Panc1 (cell line): ENCODE data around the gene LCN6. TPM values are rescaled to one million over a fixed set of nuclear protein-coding genes. Genes with fewer than 3 reads are reported as not detected.
"Not testable (repeated sequence)": the region's sequence is repeated elsewhere in the genome, so short reads cannot be mapped to it uniquely, and the experiment has no call there.

Experiments used
- ATAC-seq: fragments of 200-7000 bp; cut with Tn5 transposase; 2 replicates; pipeline ENCODE4 v1.9.1; 2020; ENCODE audit warnings: mild to moderate bottlenecking, moderate library complexity
- BruUV-seq: library from RNA; stranded (reverse); fragments of 400-500 nt; replicated peaks from 2 replicates; lab custom pipeline; 2021; lab: Mats Ljungman, UMichigan
- CTCF ChIA-PET: fragments of 300-600 bp; sonication (Branson Sonifier 250); formaldehyde crosslinking; loops from one replicate; lab custom pipeline; 2022; ENCODE audit warnings: antibody characterized with exemption; lab: Charles Lee
- POLR2A ChIA-PET: fragments of 300-600 bp; sonication (Branson Sonifier 250); formaldehyde crosslinking; loops from one replicate; lab custom pipeline; 2022; ENCODE audit warnings: antibody characterized with exemption; lab: Charles Lee
- DNase-seq: peaks from one replicate; pipeline ENCODE4 v3.0.0-alpha.2; 2010; ENCODE audit warnings: low read depth, low spot score
- H3K27ac ChIP-seq: 2 replicates; pipeline ENCODE4 v1.5.1; 2011; ENCODE audit warnings: mild to moderate bottlenecking, low read length, inconsistent platforms
- H3K27me3 ChIP-seq: fragments of 200-500 bp; sonication (Bioruptor generic); 2 replicates; pipeline ENCODE4 v1.6.0; 2014; ENCODE audit warnings: low read length, inconsistent platforms; ENCODE audit not compliant: control insufficient read depth, insufficient read depth
- H3K36me3 ChIP-seq: fragments of 200-500 bp; sonication (Bioruptor generic); 2 replicates; pipeline ENCODE4 v1.5.1; 2014; ENCODE audit warnings: inconsistent platforms, mild to moderate bottlenecking, low read length, moderate library complexity; ENCODE audit not compliant: control insufficient read depth, insufficient read depth
- H3K4me1 ChIP-seq: 2 replicates; pipeline ENCODE4 v1.5.1; 2011; ENCODE audit warnings: inconsistent platforms, mild to moderate bottlenecking, low read length, moderate library complexity; ENCODE audit not compliant: control insufficient read depth, insufficient read depth
- H3K4me3 ChIP-seq, 2 experiments: 2 replicates each; pipeline ENCODE4 v1.5.1; 2011 to 2012; ENCODE audit warnings: low read depth in 2 of 2, low read length in 2 of 2, mild to moderate bottlenecking in 2 of 2, inconsistent platforms in 1 of 2, moderate library complexity in 1 of 2
- H3K9me3 ChIP-seq: fragments of 200-500 bp; sonication (Bioruptor generic); 2 replicates; pipeline ENCODE4 v1.5.1; 2014; ENCODE audit warnings: low read depth, mild to moderate bottlenecking, inconsistent platforms, low read length, moderate library complexity; ENCODE audit not compliant: control insufficient read depth, insufficient read depth
- CTCF ChIP-seq: fragments of 450-650 bp; IDR thresholded peaks from 2 replicates; pipeline ENCODE4 v1.5.1; 2017; ENCODE audit warnings: mild to moderate bottlenecking
- POLR2AphosphoS5 ChIP-seq: IDR thresholded peaks from 2 replicates; pipeline ENCODE4 v1.6.1; 2012; ENCODE audit warnings: mild to moderate bottlenecking, low read depth, low read length, moderate library complexity
- SIN3A ChIP-seq: IDR thresholded peaks from 2 replicates; pipeline ENCODE4 v1.6.1; 2012; ENCODE audit warnings: low read depth, mild to moderate bottlenecking, low read length, moderate library complexity, borderline replicate concordance; ENCODE audit not compliant: insufficient read depth
- TCF7L2 ChIP-seq: IDR thresholded peaks from 2 replicates; pipeline ENCODE4 v1.6.1; 2011; ENCODE audit warnings: mild to moderate bottlenecking, low read depth, low read length, inconsistent platforms
- in situ Hi-C: cut with HindIII; loops from 2 replicates; pipeline ENCODE4 v1.10.0; 2016; ENCODE audit warnings: low sequenced_read_pairs, low pct_unique_long_range_greater_than_20kb
- intact Hi-C: fragments of 100-400 bp; cut with micrococcal nuclease; formaldehyde crosslinking; loops from one replicate; pipeline ENCODE4 v1.10.0; 2022; ENCODE audit not compliant: unreplicated experiment
- total RNA-seq: library from RNA; stranded (reverse); gene quantifications from one replicate; pipeline ENCODE4 v1.2.1, GENCODE V29; 2021; ENCODE audit not compliant: unreplicated experiment
- TF ChIP-seq, protein P1 (sequence below), 2 experiments: IDR thresholded peaks; 2 replicates each; pipeline ENCODE4 v1.6.1; 2011 to 2012; ENCODE audit warnings: low read depth in 2 of 2, control low read depth in 1 of 2, low read length in 1 of 2, mild to moderate bottlenecking in 1 of 2, moderate library complexity in 1 of 2; ENCODE audit not compliant: insufficient read depth in 1 of 2

Gene LCN6
- total RNA-seq, 1 experiment from 2014 or later, result not detected

- ChIA-PET POLR2A (no interaction called here), CTCF (no interaction called here)
- TF ChIP-seq CTCF (peak; percentile 84), TCF7L2 (no peak), SIN3A (no peak), POLR2AphosphoS5 (no peak)
- H3K9me3 ChIP-seq, result no peaks in the 10 kb centered on the region
- no TSS peak for BruUV-seq
- intact Hi-C loops, result no loop called here
- H3K36me3 ChIP-seq, result no peaks in the 10 kb centered on the region; the same call in 1 of the 2 replicates
- no peak for ATAC-seq
- peaks cover 11% of the 10 kb centered on the region for H3K4me1 ChIP-seq
- DNase-seq, result peak; percentile 43
- H3K27me3 ChIP-seq, result no peaks in the 10 kb centered on the region
- in situ Hi-C loops, result no loop called here
- H3K27ac ChIP-seq, result peak overlapping the region; percentile 74
- peak overlapping the region; percentile 18 to 50 for H3K4me3 ChIP-seq
Measured at GRCh38 chr9:136787690-136788400, 39.5 kb upstream of the LCN6 start.

GRCh38 chr9:136786983-136787382 lies 38.7 kb upstream of the LCN6 start:
- POLR2A ChIA-PET, intact Hi-C loops, ATAC-seq, H3K4me3 ChIP-seq, H3K27me3 ChIP-seq, H3K27ac ChIP-seq, H3K9me3 ChIP-seq, BruUV-seq, H3K4me1 ChIP-seq, CTCF ChIA-PET, DNase-seq, in situ Hi-C loops, H3K36me3 ChIP-seq: not testable (repeated sequence)

DNA sequence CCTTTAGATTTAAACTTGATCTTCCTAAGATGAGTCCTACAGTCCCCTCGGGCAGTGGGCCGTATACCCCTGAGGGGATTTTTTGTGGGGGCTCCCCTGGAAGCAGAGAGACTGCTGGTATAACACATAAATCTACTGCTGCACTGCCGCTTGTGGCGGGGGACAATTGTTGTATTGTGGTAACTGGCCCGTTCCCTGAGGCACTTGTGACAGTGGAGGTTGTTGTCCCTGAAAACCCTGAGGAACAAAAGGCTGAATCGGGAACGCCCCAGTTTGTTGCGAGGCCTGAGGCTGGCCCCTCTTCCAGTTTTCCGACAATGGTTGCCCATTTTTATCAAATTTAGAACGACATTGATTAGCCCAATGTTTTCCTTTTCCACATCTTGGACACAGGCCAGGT lies 38.1 kb upstream of the LCN6 start:
- no peaks in the 10 kb centered on the region for H3K27me3 ChIP-seq
- TF ChIP-seq SIN3A (no peak), POLR2AphosphoS5 (no peak), TCF7L2 (no peak), CTCF (no peak)
- TF ChIP-seq, protein P1, sequence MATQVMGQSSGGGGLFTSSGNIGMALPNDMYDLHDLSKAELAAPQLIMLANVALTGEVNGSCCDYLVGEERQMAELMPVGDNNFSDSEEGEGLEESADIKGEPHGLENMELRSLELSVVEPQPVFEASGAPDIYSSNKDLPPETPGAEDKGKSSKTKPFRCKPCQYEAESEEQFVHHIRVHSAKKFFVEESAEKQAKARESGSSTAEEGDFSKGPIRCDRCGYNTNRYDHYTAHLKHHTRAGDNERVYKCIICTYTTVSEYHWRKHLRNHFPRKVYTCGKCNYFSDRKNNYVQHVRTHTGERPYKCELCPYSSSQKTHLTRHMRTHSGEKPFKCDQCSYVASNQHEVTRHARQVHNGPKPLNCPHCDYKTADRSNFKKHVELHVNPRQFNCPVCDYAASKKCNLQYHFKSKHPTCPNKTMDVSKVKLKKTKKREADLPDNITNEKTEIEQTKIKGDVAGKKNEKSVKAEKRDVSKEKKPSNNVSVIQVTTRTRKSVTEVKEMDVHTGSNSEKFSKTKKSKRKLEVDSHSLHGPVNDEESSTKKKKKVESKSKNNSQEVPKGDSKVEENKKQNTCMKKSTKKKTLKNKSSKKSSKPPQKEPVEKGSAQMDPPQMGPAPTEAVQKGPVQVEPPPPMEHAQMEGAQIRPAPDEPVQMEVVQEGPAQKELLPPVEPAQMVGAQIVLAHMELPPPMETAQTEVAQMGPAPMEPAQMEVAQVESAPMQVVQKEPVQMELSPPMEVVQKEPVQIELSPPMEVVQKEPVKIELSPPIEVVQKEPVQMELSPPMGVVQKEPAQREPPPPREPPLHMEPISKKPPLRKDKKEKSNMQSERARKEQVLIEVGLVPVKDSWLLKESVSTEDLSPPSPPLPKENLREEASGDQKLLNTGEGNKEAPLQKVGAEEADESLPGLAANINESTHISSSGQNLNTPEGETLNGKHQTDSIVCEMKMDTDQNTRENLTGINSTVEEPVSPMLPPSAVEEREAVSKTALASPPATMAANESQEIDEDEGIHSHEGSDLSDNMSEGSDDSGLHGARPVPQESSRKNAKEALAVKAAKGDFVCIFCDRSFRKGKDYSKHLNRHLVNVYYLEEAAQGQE (IDR thresholded peaks at IDR 0.05; ENCODE audit: insufficient read depth in 1 of 2, low read depth in 2 of 2, low read length in 1 of 2), result no peak
- H3K4me1 ChIP-seq, result peaks cover 7% of the 10 kb centered on the region
- intact Hi-C loops (no loop called here), in situ Hi-C loops (no loop called here)
- H3K36me3 ChIP-seq, result no peaks in the 10 kb centered on the region; the same call in 1 of the 2 replicates
- BruUV-seq, result no TSS peak
- ChIA-PET CTCF (no interaction called here), POLR2A (no interaction called here)
- ATAC-seq (no peak), DNase-seq (no peak)
- H3K9me3 ChIP-seq, result no peaks in the 10 kb centered on the region
- H3K27ac ChIP-seq, result no peak overlapping the region
- H3K4me3 ChIP-seq, result no peak overlapping the region

DNA sequence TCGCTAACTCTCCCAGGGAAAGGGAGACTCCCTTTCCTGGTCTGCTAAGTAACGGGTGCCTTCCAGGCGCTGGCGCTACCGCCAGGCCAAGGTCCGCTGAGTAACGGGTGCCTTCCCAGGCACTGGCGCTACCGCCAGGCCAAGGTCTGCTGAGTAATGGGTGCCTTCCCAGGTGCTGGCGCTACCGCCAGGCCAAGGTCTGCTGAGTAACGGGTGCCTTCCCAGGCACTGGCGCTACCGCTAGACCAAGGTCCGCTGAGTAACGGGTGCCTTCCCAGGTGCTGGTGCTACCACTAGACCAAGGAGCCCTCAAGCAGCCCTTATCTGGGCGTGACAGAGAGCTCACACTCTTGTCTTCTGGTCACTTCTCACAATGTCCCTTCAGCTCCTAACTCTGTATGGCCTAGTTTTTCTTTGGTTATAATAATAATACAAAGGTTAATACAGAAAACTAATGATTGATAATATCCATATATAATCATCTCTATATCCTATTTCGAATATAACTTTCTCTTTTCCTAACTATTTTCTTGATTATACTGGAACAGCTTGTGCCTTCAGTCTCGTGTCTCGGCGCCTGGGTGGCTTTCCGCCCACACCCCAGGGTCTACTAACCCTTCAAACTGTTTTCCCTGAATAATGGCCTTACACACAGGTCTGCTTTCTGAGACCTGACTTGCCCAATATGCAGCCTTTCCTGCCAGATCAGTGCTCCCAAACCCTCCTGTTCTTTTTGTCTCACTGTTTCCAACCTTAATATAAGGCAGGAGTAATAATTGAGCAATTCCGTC lies 37.4 kb upstream of the LCN6 start:
- H3K4me1 ChIP-seq, H3K27ac ChIP-seq, DNase-seq, ATAC-seq, POLR2A ChIA-PET, in situ Hi-C loops, H3K4me3 ChIP-seq, BruUV-seq, H3K27me3 ChIP-seq, H3K36me3 ChIP-seq, intact Hi-C loops, H3K9me3 ChIP-seq: not testable (repeated sequence)
- CTCF ChIA-PET, result interaction anchor here (0.6 kb wide), 1 partner anchor 19 kb away, joined by 3 read pairs; no protein-coding TSS in a partner anchor
